Nephron progenitor cell (in vitro differentiated cells): ENCODE results near the gene TOP2A.
A peak's percentile ranks its signal among the peaks of the same experiment; 100 is the strongest.

ENCODE experiments used
- DNase-seq: peaks from one replicate; pipeline ENCODE4 v3.0.0; 2021
- H3K27ac Mint-ChIP-seq: 2 replicates; pipeline ENCODE4 v1.8.0; 2021; ENCODE audit warnings: mild to moderate bottlenecking, moderate library complexity, mixed read lengths
- H3K27me3 Mint-ChIP-seq: 2 replicates; pipeline ENCODE4 v1.8.0; 2021; ENCODE audit warnings: mild to moderate bottlenecking, low read depth, mixed read lengths; ENCODE audit not compliant: poor library complexity
- H3K36me3 Mint-ChIP-seq: 2 replicates; pipeline ENCODE4 v1.8.0; 2021; ENCODE audit warnings: low read depth, mixed read lengths
- H3K4me1 Mint-ChIP-seq: 2 replicates; pipeline ENCODE4 v1.8.0; 2021; ENCODE audit warnings: mixed read lengths
- H3K4me3 Mint-ChIP-seq: 2 replicates; pipeline ENCODE4 v1.8.0; 2021; ENCODE audit warnings: mild to moderate bottlenecking, moderate library complexity, mixed read lengths
- H3K9me3 Mint-ChIP-seq: 2 replicates; pipeline ENCODE4 v1.8.0; 2021; ENCODE audit warnings: mild to moderate bottlenecking, moderate library complexity, mixed read lengths
- CTCF ChIP-seq: fragments of 200-600 bp; sonication (generic); IDR thresholded peaks from 2 replicates; pipeline ENCODE4 v1.5.0; 2021; ENCODE audit warnings: antibody characterized with exemption

The TOP2A gene

DNA sequence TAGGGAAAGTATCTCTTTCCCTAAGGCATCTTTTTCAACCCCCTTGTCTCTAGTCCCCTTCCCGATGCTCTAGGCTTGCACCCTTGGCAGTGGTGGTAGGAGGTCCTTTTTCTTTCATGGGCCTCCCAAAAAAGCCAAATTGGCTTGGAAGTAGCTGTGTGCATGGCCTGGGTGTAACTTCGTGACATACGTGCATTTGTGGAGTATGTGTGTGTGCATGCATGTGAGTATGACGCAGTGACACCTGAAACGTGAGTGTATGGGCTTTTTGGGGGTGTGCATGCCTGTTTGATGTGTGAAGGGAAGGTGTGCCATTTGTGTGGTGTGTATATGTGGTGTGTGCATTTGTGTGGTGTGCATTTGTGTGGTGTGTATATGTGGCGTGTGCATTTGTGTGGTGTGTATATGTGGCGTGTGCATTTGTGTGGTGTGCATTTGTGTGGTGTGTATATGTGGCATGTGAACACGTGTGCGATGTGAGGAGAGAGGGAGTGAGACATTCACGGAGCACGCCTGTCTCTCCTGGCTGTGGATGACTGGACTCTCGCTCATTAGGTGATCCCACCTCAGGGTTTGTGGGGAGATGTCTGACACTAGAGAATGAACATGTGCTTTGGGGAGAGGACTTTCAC is 41.3 kb upstream of the TOP2A start:
- Mint-ChIP-seq H3K36me3 (peaks cover 34% of the 10 kb centered on the region), H3K4me1 (peaks cover 71% of the 10 kb centered on the region), H3K4me3 (peak overlapping the region; percentile 35), H3K27ac (no peak overlapping the region), H3K27me3 (peaks cover 5% of the 10 kb centered on the region), H3K9me3 (no peaks in the 10 kb centered on the region)
- DNase-seq: no peak
- TF ChIP-seq CTCF: no peak

GRCh38 chr17:40457964-40458791 is 40.5 kb upstream of the TOP2A start:
- peak overlapping the region; percentile 8 for H3K4me3 Mint-ChIP-seq
- H3K9me3 Mint-ChIP-seq: no peaks in the 10 kb centered on the region
- peaks cover 5% of the 10 kb centered on the region for H3K27me3 Mint-ChIP-seq
- peaks cover 63% of the 10 kb centered on the region for H3K4me1 Mint-ChIP-seq
- TF ChIP-seq CTCF: no peak
- no peak for DNase-seq
- peaks cover 40% of the 10 kb centered on the region for H3K36me3 Mint-ChIP-seq
- H3K27ac Mint-ChIP-seq: peak overlapping the region; percentile 82

- H3K27me3 Mint-ChIP-seq: peaks cover 5% of the 10 kb centered on the region
- H3K27ac Mint-ChIP-seq: no peak overlapping the region
- no peak overlapping the region for H3K4me3 Mint-ChIP-seq
- peaks cover 48% of the 10 kb centered on the region for H3K36me3 Mint-ChIP-seq
- no peaks in the 10 kb centered on the region for H3K9me3 Mint-ChIP-seq
- DNase-seq: no peak
- TF ChIP-seq CTCF: no peak
- peaks cover 63% of the 10 kb centered on the region for H3K4me1 Mint-ChIP-seq
Measured at GRCh38 chr17:40457369-40457768, 39.7 kb upstream of the TOP2A start.

DNA sequence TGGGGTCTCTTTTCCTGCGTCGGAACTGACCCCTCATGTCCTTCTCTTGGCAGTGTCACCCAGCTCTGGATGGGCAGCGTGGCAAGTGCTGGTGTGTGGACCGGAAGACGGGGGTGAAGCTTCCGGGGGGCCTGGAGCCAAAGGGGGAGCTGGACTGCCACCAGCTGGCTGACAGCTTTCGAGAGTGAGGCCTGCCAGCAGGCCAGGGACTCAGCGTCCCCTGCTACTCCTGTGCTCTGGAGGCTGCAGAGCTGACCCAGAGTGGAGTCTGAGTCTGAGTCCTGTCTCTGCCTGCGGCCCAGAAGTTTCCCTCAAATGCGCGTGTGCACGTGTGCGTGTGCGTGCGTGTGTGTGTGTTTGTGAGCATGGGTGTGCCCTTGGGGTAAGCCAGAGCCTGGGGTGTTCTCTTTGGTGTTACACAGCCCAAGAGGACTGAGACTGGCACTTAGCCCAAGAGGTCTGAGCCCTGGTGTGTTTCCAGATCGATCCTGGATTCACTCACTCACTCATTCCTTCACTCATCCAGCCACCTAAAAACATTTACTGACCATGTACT is 38.8 kb upstream of the TOP2A start:
- Mint-ChIP-seq H3K4me3 (no peak overlapping the region), H3K36me3 (peaks cover 51% of the 10 kb centered on the region), H3K4me1 (peaks cover 61% of the 10 kb centered on the region), H3K27ac (no peak overlapping the region), H3K27me3 (peaks cover 5% of the 10 kb centered on the region), H3K9me3 (no peaks in the 10 kb centered on the region)
- no peak for DNase-seq
- no peak for TF ChIP-seq CTCF

- peak overlapping the region; percentile 81 for H3K27ac Mint-ChIP-seq
- no peak for TF ChIP-seq CTCF
- H3K36me3 Mint-ChIP-seq: peaks cover 51% of the 10 kb centered on the region
- H3K4me3 Mint-ChIP-seq: no peak overlapping the region
- peaks cover 56% of the 10 kb centered on the region for H3K4me1 Mint-ChIP-seq
- peaks cover 8% of the 10 kb centered on the region for H3K27me3 Mint-ChIP-seq
- no peaks in the 10 kb centered on the region for H3K9me3 Mint-ChIP-seq
- DNase-seq: no peak
Measured at GRCh38 chr17:40454613-40454995, 36.9 kb upstream of the TOP2A start.
